Measurements from ENCODE around the gene FAM181A.

FAM181A gene

DNA sequence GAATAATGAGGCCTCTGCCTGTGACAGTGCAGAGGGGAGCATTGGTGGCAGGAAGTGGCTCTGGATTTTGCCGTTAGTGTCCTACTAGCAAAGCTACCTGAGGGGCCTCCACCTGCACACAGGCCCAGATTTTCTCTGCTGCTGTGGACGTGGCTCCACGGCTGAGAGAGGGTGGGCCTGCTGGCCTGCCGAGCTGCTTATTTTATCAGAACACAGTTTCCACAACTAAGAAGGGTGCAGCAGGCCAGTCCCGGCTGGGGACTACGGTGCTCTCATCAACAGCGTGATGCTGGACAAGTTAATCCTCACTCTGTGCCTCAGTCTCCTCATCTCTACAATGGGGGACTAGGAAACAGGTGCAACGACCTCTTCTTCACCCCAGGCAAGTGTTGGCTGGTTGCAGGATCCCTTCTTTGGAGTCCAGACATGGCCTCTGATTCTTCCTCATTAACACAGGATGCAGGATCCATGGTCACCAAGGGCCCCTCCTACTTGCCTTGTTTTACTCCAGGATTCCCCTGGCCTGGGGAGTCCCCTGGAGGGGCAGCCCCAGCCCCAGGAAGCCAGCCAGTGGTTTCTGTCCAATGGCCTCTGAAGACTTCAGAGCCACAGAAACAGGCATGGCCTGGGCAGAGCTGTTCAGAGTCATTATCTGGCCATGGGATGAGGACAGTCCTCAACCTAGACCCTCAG is 3.3 kb downstream of the FAM181A start:
- DNase-seq = no peak

DNA sequence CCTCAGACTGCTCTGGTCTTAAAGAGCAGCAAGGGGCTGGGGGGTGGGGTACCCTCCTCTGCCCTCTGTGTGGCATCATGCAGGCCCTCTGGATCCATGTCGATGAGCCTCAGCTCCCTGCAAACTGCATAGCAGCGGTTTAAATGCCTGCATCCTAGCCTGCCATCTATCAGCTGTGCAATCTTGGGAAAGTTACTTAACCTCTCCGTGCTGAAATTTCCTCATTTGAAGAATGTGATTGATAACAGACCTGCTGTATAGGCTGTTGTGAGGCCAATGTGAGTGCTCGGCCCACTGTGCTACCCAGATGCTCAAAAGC is 3.8 kb downstream of the FAM181A start:
- no peak for DNase-seq

- no peak for DNase-seq
Observed at GRCh38 chr14:93932642-93933041, 5.5 kb downstream of the FAM181A start.

DNA sequence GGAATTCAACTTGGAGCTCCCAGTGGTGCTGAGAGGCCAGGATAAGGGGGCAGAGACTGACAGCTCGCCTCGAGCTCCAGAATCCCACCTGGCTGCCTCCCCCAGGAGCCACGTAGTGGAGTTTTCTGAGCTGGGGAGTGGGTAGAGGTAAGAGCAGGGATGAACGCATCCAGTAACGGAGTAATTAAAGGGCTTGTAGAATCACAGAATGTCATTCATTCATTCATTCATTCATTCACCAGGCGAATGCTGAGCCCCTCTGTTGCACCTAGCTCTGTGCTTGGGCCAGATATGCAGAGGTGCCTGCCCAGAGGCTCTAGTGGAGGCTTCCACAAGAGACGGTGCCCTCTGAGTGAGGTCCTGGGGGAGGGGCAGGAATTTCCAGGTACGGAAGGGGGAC is 8.1 kb downstream of the FAM181A start:
- no peak for DNase-seq

DNA sequence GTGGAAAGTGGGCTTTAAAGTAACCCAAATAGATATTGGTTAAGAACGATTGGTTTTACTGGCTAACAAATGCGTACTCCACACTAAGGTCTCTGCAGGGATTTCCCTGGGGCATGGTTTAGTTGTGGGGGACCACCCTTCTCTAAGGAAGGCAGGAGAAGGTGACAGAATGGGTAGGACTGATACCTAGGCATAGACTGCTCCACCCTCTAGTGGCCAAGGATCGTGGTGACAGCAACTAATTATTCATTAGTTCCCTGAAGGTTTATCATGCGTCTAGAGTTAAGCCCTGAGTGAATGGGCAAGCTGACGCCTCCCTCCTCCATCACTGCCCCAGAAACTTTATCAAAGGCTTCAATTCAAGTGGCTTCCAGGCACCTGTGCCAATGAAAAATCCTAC is 9.1 kb downstream of the FAM181A start:
- DNase-seq = peak; percentile 43

DNA sequence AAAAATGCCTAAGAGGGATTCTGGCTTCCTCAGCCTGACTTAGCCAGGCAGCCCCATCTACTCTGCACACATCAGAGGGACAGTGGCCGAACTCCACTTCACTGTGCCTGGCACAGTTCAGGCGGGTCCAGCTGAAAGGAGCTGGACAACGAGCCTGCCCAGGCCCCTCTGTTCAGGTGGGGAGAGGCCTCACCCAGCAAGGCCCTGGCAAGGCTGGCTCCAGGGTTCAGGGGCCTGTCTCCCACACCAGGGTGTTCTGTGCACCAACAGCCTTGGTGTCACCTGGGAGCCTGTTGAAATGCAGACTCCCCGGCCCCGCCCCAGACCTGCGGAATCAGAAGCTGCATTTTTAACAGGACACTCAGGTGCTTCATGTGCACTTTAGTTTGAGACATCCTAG is 9.8 kb downstream of the FAM181A start:
- no peak for DNase-seq

- DNase-seq = no peak
Observed at GRCh38 chr14:93937519-93937918, 10.4 kb downstream of the FAM181A start.

GRCh38 chr14:93938751-93939303 is 11.7 kb downstream of the FAM181A start:
- no peak for DNase-seq

GRCh38 chr14:93939304-93940229 is 12.4 kb downstream of the FAM181A start:
- DNase-seq = peak; percentile 91

DNA sequence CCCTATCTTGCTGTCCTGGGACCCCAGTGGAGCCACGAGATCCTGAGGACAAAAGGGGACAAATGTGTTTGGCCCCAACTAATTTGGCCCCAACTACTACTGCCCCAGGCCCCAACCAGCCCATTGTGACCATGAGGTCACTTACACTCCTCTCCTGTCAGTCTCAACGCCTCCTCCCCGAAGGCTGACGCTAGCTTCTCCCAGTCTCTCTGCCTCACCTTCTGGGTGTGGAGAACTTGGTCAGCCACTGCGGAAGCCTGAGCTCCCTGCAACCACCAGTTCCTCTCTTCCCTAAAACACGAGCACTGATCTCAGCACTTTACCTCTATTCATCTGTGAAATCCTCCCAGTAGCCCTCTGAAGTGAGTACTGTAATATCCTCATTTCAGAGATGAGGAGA is 13.3 kb downstream of the FAM181A start:
- DNase-seq = no peak

DNA sequence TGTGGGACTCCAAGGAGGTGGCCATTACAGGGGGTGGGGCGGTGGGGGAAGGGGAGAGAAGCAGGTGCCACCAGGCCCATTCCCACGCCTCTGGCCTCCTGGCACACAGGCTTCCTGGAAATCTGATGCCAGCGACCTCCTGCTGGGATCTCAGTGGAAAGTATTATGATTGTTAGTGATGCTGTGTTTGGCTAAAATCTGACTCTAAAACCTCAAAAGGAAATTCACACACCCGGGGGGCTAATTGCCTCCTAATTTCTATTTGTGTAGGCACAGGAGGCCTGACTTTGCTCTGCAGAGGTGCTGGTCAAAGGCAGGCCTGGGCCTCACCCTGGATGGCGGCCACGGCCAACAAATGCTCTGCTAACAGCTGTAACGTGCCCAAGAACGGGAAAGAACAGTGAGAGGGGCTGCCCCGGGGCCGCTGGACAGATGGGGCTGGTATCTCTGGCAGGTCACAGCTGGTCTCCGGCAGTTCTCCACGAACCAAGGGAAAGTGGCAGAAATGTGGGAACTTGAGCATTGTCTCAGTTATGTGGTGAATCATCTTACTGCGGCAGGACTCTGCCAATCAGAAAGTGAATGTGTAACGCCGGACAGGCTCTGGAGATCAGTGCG is 14.3 kb downstream of the FAM181A start:
- peak; percentile 58 for DNase-seq

DNA sequence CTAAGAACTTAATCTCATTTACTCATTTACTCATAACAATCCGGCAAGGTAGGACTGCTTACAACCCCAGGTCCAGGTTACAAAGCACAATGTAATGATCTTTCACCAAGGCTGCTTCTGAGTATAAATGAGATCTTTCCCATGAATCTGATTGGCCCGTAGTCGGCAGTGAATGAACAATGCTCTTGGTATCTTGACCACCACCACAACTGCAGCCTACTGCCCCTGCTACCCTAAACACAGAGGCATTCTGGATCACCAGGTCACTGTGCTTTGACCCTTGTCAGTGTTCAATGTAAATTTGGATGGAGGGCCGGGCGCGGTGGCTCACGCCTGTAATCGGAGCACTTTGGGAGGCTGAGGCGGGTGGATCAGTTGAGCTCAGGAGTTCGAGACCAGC is 15.9 kb downstream of the FAM181A start:
- DNase-seq = no peak

DNA sequence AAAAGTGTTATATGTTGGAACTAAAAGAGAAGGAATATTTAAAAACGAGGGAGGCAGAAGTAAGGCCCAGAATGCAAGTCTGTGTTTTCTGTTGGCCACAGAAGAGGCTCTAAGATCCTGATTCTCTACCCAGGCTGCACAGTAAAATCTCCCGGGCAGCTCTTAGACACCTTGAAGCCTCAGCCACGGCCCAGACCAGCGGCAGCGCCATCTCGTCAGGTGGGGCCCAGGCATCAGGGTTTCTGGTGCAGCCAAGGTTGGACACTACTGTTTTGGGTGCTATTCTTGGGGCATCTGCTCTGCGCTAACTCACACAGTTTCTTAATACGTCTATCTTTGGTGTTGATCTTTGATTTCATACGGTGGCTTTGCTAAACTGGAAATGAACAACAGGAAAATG is 16.8 kb downstream of the FAM181A start:
- DNase-seq = no peak

GRCh38 chr14:93944348-93945069 is 17.4 kb downstream of the FAM181A start:
- DNase-seq = no peak

- no peak for DNase-seq
Observed at GRCh38 chr14:93945070-93945399, 17.9 kb downstream of the FAM181A start.

DNA sequence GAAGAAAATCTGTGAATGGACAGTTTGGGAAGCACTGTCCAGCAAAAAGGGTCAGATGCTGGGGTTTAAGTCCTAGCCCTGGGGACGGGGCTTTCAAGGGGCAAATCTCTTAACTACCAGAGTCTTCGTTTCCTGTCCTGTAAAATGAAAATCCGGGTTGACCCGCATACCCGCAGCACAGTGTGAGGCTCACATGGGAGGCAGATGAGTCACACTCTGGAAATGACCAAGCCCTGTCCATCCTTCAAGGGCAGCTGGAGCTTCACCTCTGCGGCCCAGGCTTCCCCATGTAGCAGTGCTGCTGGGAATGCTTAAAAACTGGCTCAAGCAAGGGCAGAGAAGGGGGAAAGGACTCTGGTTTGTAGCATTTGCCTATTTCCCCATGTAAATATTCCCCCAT is 19.0 kb downstream of the FAM181A start:
- DNase-seq = no peak

GRCh38 chr14:93946541-93947090 is 19.5 kb downstream of the FAM181A start:
- DNase-seq = no peak

DNA sequence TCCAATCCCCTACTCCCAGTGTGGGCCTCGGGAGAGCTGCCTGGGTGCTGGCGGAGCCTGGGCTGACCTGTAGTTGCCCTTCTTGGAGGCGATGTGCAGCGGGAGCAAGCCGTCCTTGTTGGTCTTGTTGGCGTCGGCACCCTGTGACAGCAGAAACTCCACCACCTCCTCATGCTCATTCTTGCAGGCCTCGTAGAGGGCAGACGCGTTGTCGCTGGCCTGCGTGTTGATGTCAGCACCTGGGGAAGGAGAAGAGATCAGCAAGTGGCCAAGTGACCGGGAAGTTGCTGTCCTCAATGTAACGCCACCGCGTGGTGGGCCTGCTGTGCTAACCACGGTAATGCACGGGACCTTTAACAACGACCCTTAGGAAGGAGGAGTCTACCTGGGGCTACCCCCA is 20.1 kb downstream of the FAM181A start:
- no peak for DNase-seq

DNA sequence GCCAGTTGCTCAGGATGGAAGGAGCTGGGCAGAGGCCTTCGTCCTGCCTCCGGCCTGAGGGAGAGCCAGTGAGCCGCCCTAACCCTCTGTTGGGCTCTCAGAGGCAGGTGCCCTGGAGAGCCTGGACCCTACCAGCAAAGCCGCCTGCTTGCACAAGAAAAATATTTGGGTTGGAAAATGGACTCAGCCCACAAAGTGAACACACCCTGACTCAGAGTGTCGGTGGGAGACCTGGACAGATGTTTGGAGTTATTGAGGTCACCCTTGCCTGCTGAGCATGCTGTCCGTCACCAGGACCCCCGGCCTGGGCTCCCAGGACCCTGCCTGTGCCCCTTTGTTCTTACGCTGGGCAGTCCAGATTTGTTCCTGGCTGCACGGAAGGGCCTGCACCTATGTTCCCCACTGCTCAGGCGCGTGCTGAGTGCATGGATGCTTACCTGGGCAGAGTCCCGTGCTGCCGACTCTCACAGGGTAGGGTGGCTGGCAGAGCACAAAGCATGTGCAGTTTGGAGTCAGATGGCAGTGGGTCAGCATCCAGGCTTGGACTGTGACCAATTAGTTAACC is 22.4 kb downstream of the FAM181A start:
- no peak for DNase-seq

DNA sequence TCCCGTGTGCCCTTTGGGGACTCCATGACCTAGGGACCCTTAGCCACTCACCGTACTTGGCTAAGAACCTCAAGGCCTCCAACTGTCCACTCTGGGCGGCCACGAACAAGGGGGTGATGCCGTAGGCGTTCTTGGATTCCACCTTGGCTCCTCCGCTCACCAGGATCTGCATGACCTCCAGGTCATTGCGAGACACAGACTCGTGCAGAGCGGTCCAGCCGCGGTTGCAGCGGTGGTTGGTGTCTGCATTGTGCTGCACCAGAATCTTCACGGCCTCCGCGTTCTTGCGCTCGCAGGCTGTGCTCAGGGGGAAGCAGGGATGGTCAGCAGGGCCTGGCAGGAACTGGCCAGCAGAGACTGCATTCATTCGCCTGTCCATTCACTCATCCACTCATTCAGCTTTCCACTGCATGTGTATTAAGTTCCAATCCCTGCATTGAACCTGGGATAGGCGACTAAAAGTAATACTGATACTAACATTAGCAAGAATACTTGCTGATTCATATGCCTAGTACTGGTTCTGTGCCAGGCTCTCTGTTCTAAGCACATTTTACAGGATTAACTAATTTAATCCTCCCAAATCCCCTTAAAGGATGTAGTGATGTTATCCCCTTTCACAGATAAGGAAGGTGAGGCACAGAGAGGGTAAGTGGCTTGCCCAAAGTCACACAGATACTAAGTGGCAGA is 23.9 kb downstream of the FAM181A start:
- DNase-seq = no peak

DNA sequence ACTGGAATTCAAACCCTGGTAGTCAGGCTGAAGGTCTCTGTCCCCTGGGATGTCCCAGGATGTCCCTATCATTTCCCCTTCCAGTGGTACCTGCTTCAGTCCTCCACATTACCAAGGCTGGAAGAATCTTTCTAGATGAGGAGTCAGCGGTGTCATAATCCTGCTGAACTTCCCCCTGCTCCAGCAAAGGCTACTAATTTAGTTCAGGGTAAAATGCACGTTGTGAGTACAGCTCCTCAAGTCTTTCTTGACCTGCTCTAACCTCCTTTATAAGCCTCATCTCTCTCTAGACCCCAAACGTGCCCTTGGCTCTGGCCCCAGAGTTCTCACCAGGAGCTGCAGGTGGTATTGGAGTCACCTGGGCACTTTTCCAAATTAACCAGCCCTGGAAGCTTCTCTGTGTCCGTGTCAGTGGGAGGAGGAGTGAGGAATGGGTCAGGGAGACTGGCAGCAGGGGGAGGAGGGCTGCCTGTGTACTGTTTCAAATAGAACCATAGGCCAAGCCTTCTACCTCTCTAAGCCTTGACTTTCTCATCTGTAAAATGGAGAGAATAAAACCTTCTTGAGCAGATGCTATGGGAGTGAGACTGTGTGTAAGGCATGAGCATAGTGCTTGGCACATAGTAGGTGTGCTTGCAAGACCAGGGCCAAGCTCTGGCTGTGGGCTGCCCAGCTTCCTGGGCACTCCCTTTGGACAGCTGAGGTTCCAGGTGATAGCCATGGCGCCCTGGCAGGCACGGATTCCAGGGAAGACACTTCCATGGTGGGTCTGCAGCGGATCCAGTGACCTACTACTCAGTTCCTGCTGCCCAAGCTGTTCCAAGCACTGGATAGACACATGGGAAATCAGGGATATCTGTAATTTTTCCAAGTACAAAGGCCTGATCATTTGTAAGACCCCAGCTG is 24.7 kb downstream of the FAM181A start:
- no peak for DNase-seq
